HG02763 (cell line): Measurements from ENCODE around the gene EPHB6.

Experiments
- ATAC-seq: cut with Tn5 transposase; IDR thresholded peaks from one replicate; pipeline ENCODE4 v1.9.1; 2021; ENCODE audit warnings: mild to moderate bottlenecking, moderate library complexity; ENCODE audit not compliant: unreplicated experiment

EPHB6 gene

DNA sequence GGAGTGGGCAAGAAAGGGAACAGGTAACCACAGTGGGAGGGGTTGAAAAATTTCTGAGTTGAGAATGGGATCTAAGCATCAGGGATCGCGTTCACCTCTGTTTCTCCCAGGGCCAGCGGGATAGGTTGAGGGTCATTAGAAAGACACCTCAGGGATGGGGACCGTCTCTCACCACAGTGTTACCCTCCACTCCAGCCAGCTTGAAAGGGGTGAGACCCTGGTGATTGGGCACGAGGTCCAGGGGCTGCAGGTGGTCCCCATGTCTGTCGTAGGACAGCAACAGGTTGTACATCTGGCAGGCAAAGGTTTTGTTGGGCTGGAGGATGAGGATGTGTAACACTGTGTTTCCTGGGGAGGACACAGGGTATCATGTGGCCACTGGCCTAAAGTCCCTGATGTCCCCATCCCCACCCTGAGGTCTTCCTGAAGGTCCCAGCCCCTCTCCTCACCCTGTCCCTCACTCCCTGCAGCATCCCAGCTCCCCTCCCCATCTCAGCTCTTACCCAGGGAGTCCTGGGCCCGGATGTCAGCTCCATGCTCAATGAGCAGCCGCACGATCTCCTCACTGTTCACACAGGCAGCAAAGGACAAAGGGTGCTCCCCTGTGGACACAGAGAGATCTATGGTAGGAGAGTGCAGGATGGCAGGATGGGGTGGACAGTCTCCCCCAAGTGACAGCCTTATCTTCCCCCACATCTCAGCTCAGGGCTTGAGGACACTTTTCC lies 21.5 kb downstream of the EPHB6 start:
- no peak for ATAC-seq

DNA sequence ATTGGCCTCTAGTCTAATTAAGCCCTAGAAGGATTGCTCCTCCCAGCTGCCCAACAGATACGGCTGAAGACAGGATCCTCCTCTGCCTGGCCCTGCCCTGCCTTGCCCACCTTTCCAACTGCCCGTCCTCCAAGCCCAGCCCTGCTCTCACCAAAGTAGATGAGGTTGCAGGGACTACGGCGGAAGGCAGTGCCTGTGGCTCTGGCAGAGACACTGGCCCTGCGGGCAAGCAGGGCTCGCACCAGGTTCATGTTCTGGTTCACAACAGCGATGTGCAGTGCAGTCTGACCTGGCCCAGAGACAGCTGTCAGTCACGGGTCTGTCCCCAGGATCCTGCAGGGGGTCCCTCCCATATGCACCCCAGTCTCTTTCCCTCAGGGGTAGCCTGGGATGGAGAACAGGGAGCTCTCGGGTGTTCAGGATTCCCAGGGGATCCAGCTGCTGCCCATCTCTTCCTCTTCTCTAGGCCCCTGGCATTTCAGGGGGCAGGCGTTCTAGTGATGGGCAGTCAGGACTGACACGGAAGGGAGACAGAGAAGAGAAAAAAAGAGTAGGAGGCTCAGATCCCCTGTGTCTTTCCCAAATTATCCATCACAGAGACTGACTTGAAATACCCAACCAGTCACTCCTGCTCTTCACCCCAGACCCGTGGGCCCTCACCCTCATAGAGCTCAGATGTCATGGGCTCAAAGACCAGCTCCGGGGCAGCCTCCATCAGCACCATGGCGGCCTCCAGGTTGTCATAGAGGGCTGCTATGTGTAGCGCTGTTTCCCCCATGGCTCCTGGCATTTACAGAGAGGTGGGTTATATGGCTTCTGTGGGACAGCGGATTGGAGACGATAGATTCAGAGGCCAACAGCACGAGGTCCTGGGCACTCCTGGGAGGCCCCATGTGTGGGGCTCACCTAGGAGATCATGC lies 22.4 kb downstream of the EPHB6 start:
- no peak for ATAC-seq

DNA sequence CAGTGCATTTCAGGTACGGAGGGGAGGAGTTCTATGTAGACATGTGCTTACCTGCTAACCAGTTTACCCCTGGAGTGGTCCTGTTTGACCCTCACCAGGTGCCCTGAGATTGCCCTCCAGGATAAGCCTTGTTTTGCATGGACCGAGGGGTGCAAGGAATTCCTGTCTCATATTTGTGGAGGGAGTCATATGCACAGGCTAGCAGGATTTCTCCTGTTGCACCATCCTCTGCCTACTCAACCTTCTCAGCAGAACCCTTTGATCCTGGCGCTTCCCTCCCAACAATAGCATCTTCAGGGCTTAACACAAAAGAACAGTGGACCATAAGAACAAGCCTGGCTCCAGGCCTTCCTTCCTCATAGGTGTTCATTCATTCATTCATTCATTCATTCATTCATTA lies 23.4 kb downstream of the EPHB6 start:
- ATAC-seq: no peak

DNA sequence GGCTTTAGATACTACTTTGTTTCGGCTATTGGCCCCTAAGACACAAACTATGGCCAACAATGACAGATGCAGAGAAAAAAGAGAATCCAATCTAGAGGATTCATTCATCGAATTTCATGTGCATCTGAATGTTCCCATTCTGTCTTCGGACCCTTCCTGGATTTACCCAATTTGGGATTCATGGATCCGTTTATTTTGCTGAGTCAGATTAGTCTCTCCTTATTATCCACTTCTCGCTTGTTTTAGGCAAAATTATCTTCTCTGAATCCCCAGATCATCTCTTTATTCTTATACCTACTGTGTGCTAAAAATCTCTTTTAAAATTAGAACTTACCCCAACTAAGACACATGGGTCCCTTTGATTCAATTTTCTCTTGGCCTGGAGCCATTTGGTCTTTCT lies 24.2 kb downstream of the EPHB6 start:
- no peak for ATAC-seq

DNA sequence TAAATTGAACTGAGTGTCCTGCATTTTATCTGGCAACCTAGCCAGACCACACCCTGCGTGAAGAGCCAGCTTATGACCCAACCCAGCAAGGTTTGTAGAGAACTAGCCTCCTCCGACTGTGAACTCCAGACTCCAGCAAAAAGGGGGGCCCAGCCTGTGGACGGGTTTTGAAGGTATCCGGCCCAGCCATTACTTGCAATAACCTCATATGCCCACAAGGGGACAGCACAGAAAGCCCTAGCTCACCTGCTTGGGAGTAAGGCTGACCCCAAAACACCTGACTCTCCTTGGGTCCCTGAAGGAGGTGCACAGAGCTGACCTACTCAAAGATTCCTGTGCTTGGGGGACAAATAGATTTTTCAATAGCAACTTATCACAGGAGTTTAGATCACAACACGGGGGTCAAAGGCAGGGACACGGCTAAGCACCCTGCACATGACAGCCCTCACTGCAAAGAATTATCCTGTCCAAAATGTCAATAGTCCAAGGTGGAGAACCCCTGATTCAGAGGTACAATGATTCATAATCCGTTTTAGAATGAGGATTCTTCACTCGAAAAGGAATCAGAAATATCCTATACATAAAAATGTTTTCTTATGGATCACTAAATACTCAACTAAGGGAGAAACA lies 26.1 kb downstream of the EPHB6 start:
- no peak for ATAC-seq

DNA sequence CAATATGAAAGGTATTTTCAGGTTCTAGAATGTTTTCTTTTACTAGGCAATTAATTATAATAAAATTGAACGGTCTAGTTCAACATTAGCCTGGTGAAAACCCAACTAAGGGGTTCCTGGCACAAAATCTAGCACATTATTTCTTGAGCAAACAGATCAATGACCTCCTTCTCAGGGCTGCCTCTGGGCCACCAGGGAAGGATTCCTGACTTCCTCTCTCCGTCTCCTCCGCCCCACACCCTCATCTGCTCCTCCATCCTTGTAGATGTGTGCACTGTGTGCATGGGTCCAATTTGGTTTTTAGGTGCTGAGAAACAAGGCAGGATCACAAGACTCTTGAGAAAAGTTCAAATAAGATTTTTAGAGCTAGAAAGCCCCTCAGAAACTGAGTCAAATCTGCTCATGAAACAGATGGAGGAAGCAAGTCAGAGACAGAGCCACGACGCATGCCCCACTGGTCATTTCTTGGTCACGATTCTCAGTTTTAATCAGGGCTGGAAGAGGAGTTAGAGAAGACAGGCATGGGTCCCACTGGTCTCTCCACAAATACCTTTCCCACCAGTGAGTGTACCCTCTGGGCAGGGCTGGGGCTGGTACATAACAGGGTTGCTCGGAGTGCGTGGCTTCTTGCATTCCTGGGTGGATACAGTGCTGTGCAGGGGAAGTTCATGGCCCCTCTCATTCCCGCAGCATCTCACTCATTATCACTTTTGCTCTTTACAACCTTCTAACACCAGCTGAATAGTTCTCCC lies 26.9 kb downstream of the EPHB6 start:
- ATAC-seq: no peak

DNA sequence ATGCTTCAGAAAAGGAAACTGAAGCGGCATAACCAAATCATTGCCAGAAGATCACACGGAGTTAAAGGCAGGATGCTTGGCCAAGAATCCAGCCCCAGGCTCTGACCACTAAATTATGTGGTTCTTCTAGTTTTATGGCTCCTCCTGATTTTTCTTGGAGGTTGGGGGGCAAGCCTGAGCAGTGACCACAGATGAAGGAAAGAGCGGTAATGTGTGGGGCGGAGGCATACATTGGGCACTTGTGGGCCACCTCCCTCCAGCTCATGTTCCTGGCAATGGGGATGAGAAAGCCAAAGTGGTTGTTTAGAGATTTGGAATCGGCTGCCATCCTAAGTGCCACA lies 27.4 kb downstream of the EPHB6 start:
- no peak for ATAC-seq

DNA sequence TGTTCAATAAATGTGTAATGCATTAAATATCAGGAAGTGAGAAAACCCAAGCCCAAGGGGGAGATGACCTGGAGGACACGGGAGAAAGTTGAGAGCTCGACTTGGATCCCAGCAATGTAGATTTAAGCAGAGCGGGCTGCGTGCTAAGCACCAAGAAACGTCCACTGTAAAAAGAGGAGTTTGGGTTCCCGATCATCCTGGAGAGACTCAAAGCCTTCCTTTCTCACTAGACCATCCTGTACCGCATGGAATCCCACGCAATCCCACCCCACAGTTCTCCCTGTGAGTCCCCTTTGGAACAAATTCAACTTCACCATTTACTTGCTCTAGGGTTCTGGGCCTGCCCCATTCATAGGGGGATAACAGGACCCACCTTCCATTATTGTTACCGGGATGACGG lies 28.3 kb downstream of the EPHB6 start:
- ATAC-seq: no peak

DNA sequence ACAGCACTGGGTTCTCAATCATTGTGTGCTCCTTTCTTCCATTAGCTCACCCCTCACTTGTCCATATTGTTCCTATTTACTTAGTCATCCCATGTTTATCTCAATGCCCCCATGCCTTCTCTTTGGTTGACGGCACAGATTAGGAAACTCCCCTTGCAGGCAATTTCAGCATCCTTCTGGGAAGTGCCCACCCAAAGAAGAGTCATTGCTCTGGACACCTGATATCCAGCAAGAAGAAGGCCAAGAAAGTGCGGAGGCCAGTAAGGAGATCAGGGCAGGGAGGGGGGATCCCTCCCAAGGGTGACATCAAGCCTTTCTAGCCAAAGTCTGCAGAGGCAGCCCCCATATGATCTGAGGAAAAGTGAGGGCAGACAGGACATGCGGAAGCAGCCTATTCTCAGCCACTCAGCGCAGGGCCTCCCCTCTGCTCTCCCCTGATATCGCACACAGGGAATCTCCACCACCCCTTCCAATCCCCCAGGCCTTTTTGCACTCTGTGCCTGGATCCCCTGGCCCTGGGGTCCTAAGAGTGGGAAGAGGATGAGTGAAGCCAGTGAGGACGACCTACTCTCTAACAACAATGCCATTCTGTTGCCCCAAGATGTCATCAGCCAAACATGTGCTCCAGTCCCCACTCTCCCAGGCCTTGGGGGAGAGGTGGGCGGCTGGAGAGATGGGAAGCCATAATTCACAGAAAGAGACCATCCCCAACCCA lies 28.9 kb downstream of the EPHB6 start:
- ATAC-seq: no peak

DNA sequence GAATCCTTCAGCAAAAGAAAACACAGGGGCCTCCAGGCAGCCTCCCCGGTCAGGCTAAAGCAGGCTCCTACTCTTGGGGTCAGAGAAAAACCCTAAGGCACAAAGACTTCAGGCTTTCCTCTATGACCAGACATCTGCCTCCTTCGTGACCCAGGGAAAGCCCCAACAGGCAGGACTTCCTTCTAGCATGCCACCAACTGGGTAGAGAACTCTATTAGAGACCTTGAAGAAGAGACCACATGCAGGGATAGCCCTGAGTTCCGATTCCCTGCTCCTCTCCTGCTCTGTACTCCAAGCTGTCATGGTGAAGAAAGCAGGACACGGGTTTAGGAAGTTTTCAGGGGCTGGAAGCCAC lies 29.4 kb downstream of the EPHB6 start:
- no peak for ATAC-seq

DNA sequence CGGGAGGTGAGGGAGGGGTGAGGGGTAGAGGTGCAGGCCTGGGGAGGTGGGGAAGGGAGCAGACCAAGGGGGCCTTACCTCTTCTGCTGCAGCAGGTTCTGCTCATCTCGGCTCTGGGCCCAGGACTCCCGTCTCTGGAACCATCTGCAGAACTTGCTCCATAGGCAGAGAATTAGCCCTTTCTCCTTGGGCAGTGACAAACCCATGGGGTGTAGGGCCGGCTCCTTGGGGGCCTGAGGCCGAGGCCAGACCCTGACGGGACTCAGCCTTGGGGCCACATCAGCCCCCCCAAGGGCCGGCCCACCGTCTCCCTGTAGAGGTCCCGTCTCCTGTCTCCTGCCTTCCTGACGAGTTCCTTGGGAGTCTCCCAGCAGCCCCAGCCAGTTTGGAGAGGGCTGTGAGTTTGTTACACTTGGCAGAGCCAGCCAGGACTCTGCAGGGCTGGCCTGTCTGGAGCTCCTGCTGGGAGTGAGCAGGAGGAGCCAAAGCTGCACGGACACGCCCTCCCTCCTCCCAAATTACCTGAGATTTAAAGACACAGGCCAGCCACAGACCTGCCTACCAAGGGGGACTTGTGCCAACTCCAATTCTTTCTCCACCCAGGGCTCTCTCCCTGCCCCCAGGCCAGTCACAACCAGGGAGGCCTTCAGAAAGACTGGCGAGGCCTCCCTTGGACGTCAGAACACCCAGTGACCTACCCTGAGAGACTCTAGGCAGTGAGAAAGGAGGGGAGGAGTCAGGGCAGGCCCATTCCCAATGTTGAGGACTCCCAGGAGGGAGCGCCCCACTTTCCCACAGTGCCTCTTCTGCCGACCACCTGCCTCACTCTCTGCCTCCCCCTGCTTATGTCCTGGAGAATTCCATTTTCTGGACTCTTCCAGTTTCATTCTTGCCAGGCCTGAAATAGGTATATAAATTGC lies 30.7 kb downstream of the EPHB6 start, which contains the start of gene TRPV6:
TRPV6 (minus strand) TSS at position 435 of the 920 bp plus-strand sequence.
- ATAC-seq: no peak

DNA sequence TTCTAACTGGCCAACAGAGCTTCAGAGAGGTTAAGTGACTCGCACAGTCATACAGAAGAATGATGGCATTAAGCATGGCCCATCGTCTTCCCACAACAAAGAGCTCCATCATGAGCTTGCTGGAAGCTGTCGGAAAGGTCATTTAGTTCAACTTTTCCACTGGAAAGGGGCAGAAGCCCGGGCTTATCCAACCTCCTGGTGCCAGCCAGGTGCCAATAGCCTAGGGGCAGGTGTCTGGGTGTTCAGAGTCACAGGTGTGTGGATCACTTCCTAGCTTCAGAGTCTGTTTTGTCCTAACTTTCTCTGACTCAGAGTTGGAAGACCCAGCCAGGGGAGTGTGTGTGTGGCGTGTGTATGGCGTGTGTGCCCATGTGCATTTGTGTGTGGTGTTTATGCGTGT lies 32.0 kb downstream of the EPHB6 start:
- ATAC-seq: no peak

DNA sequence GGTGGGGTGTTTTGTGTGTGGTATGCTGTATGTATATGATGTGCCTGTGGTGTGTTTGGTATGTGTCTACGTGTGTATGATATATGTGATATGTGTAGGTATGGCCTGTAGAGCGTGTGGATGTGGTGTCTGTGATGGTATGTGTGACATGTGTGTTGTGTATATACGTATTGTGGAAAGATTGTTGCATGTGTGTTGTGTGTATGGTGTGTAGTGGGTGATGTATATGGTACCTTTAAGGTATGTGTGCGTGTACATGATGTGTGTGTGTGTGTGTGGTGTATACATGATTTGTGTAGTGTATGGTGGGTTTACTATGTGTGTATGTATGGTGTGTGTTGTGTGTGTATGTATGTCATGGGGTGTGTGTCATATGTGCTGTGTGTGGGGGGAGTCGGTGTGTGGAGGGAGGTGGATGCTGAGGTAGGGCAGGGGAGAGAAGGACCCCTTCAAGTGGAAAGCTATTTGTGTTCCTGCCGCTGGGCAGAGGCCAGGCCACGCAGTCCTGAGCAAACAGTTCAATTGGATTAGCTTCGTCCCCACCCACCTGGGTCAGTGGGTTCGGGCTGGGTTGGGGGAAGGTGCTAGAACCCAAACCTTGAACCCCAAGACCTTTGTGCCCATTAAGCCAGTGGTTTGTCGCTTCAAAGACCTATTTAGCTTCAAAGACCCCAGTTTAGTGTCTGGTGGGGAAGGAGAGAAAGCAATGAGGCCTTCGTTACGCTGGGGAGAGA lies 32.6 kb downstream of the EPHB6 start:
- no peak for ATAC-seq

DNA sequence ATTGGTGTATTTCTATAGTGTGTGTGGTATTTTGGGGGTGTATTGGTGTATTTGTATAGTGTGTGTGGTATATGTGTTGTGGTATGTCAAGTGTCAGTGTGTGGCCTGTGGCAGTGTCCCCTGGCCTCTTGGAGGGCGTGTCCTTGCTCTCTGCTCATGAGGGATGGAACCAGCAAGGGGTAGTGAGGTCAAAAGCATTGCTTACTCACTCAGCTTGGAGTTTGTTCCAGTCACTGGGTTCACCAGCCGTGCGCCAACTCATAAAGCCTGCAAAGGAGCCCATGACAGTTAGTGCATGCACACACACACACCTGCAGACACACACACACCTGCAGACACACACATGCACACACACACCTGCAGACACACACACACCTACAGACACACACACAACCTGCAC lies 34.9 kb downstream of the EPHB6 start:
- no peak for ATAC-seq

DNA sequence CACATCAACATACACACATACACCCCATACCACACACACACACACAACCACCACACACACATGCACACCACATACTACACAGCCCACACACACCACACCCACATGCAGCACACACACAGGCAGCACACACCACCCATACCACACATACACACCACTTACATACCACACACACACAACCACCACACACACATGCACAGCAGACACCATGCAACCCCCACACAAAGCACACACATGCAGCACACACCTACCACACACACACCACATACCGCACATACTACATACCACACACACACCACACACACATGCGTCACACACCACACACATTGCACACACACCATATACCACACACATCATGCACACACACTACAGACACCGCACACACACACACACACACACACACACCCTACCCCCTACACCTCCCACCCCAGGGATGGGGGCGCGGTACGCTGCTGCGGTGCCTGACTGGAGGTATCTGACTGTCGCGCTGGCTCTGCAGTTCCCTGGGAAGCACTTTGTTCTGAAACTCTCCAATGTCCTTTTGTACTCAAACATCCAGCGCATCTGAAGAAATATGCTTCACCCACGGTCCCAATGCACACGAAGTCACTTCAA lies 36.1 kb downstream of the EPHB6 start:
- ATAC-seq: no peak

DNA sequence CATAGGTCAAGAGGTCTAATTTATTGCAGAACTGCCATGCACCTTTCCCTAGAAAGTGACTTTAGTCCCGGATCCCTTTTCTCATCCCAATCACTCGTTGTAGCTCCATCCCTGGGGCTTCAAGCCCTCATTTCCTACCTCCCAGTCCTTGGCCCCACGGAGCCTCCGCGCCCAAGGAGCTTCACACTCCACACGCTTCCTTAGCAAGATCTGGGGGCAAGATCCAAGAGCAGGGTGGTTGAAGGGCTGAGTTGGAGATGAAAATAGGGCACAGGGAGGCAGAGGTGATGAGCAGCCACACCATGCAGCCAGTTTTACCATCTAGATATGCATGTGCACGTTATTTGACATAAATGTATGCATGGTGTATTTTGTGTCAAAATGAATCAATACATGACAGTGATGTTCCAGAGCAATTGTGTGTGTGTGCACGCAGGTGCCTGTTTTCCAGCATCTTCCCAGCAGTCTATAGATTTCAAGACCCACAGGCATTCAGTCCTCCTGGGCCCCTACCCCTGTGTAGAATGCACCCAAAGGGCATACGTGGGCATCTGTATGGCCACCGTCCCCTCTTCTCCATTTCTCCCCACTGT lies 36.7 kb downstream of the EPHB6 start:
- ATAC-seq: no peak

DNA sequence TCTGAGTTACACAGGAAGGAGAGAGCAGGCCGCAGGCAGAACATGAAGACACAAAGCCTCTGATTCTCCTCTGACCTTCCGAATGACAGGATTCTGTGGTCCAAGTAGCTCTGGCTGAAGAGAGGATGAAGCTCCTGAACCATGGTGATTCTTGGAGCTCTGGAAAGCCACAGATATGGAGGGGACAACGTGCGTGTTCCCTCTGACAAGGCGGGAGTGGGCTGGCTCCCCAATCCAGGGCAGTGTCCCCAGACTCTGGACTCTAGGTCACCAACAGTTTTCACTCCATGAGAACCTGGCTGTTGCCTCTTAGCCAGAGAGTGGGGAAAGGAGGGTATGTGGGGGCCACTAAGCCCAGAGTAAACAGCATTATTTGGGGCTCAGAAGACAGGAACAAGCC lies 38.1 kb downstream of the EPHB6 start:
- ATAC-seq: no peak
